NT2/D1 (cell line): ENCODE results near the gene SLC25A34.

Experiments
- DNase-seq: peaks from one replicate; pipeline ENCODE4 v3.0.0-alpha.2; 2011; ENCODE audit warnings: low read depth, low spot score
- H3K27me3 ChIP-seq: 2 replicates; pipeline ENCODE4 v1.6.0; 2011; ENCODE audit warnings: mild to moderate bottlenecking; ENCODE audit not compliant: insufficient read length, insufficient read depth
- H3K36me3 ChIP-seq: 2 replicates; pipeline ENCODE4 v1.6.1; 2011; ENCODE audit warnings: mild to moderate bottlenecking, low read length, mixed read lengths; ENCODE audit not compliant: insufficient read depth, insufficient read length
- H3K4me1 ChIP-seq: 2 replicates; pipeline ENCODE4 v1.5.1; 2011; ENCODE audit not compliant: insufficient read depth, insufficient read length
- H3K4me3 ChIP-seq: 2 replicates; pipeline ENCODE4 v1.5.1; 2011; ENCODE audit warnings: low read depth; ENCODE audit not compliant: insufficient read length
- H3K9ac ChIP-seq: 2 replicates; pipeline ENCODE4 v1.6.0; 2011; ENCODE audit warnings: low read depth; ENCODE audit not compliant: insufficient read length
- H3K9me3 ChIP-seq: 2 replicates; pipeline ENCODE4 v1.5.1; 2011; ENCODE audit warnings: mild to moderate bottlenecking, low read length; ENCODE audit not compliant: insufficient read depth
- SUZ12 ChIP-seq: IDR thresholded peaks from 2 replicates; pipeline ENCODE4 v1.6.1; 2011; ENCODE audit not compliant: insufficient read length, insufficient read depth; ENCODE audit errors: extremely low read depth
- YY1 ChIP-seq: IDR thresholded peaks from 2 replicates; pipeline ENCODE4 v1.6.1; 2011; ENCODE audit not compliant: insufficient read length, insufficient read depth
- ZNF274 ChIP-seq: IDR thresholded peaks from 2 replicates; pipeline ENCODE4 v1.6.1; 2011; ENCODE audit warnings: mild to moderate bottlenecking, low read depth, low read length

The SLC25A34 gene

DNA sequence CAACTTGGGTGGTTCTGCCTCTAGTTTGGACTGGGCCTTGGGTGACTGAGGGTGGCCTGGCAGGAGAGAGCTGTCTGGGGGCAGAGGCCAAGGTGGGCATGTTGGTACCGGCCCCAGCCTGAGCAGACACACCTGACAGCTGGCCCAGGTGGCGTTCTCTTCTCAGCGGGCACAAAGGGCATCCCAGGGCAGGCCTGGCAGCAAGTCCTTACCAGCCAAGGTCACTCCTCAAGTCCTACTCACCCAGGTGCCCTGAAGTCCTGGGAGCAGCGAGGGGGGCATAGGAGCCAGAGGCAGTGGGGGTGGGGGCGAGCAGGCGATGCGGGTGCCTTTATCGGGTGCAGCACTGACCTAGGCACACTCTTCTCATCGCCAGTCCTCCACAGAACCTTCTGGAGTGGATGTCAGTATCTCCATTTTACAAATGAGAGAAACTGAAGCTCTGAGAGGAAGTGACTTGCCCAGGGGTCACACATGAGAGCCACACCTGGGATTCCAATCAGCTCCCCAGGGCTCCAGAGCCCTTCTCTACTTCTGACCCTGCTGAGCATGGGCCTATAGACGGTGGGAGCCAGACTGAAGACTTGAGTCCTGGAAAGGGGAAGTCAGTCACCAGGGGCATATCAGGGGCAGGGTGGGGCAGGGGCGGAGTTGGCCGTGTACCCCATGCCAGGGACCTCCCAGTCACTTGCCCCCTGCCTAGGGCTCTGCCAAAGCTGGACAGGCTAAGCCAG, 587 bp upstream of the SLC25A34 start:
- DNase-seq: no peak
- H3K9ac ChIP-seq: no peak overlapping the region
- H3K27me3 ChIP-seq: no peaks in the 10 kb centered on the region
- TF ChIP-seq ZNF274 (no peak), YY1 (no peak), SUZ12 (no peak)
- H3K9me3 ChIP-seq: no peaks in the 10 kb centered on the region
- H3K36me3 ChIP-seq: peaks cover 54% of the 10 kb centered on the region
- H3K4me1 ChIP-seq: peaks cover 16% of the 10 kb centered on the region
- H3K4me3 ChIP-seq: no peak overlapping the region

DNA sequence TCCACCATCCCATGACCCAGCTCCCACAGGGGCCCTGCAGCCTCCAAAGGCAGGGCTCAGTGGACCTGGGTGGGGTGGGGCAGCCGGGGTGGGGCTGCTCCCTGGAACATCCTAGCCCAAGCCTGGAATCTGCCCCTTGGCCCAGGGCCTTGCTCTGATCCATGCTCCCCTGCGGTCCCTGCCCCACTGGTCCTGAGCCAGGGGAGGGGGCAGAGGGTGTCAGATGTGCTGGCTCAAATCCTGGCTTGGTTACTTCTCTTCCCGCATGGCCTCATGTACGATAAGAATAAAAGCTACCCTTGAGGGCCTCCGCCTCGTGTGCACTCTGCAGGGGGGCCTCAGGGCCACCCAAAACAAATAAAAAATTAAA, 819 bp downstream of the SLC25A34 start:
- Histone ChIP-seq H3K4me1 (peaks cover 14% of the 10 kb centered on the region), H3K9me3 (no peaks in the 10 kb centered on the region), H3K9ac (no peak overlapping the region), H3K4me3 (no peak overlapping the region), H3K36me3 (peaks cover 40% of the 10 kb centered on the region), H3K27me3 (no peaks in the 10 kb centered on the region)
- TF ChIP-seq SUZ12: no peak
- TF ChIP-seq YY1: no peak
- no peak for TF ChIP-seq ZNF274
- no peak for DNase-seq

DNA sequence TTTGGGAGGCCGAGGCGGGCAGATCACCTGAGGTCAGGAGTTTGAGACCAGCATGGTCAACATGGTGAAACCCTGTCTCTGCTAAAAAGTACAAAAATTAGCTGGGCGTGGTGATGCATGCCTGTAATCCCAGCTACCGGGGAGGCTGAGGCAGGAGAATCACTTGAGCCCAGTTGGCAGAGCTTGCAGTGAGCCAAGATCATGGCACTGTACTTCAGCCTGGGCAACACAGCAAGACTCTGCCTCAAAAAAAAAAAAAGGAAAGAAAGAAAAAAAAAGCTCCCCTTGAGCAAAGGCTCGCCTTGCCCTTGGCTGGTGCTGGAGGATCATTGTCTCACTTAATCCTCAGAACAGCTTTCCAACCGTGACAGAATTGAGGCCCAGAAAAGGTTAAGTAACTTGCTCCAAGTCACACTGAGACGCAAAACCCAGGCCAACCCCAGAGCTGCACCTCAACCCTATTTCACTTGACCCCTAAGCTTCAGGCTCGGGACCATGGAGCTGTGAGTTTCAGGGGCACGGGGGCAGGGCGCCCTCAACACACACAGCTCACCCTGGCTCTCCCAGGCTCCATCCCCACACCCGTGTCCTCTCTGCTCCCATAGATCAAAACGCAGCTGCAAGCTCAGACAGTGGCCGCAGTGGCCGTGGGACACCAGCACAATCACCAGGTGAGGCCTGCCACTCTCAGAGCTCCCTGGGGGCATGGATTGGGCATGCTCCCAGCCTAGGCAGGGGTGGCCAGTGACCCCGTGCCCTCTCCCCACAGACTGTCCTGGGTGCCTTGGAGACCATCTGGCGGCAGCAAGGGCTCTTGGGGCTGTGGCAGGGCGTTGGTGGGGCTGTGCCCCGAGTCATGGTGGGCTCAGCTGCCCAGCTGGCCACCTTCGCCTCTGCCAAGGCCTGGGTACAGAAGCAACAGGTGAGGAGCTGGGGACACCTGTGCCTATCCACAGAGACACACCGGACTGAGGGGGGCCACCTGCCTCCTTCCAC, 1.6 kb downstream of the SLC25A34 start:
- H3K27me3 ChIP-seq: no peaks in the 10 kb centered on the region
- no peak overlapping the region for H3K4me3 ChIP-seq
- TF ChIP-seq YY1: no peak
- TF ChIP-seq SUZ12: no peak
- no peak for TF ChIP-seq ZNF274
- peaks cover 32% of the 10 kb centered on the region for H3K36me3 ChIP-seq
- no peak for DNase-seq
- no peaks in the 10 kb centered on the region for H3K9me3 ChIP-seq
- peak overlapping the region; percentile 32 for H3K9ac ChIP-seq
- peaks cover 15% of the 10 kb centered on the region for H3K4me1 ChIP-seq

GRCh38 chr1:15738416-15739113, 2.5 kb downstream of the SLC25A34 start:
- DNase-seq: no peak
- Histone ChIP-seq H3K4me3 (no peak overlapping the region), H3K4me1 (peaks cover 20% of the 10 kb centered on the region), H3K36me3 (peaks cover 24% of the 10 kb centered on the region), H3K9me3 (no peaks in the 10 kb centered on the region), H3K9ac (no peak overlapping the region), H3K27me3 (no peaks in the 10 kb centered on the region)
- TF ChIP-seq ZNF274 (no peak), SUZ12 (no peak), YY1 (no peak)

DNA sequence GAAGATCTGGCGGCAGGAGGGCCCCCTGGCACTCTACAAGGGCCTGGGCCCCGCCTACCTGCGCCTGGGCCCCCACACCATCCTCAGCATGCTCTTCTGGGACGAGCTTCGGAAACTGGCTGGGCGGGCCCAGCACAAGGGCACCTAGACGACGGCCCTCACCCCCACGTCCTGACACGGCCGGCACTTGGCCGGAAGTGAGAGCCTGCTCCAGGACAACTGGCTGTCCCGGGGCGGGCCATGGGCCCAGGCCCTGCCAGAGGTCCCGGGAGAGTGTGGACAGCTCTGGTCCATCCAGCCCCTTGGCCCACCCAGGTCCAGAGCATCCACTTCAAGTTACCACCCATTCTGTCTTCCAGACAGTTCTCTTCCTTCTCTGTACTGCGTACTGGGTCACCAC, 3.2 kb downstream of the SLC25A34 start:
- Histone ChIP-seq H3K4me1 (peaks cover 20% of the 10 kb centered on the region), H3K4me3 (no peak overlapping the region), H3K27me3 (no peaks in the 10 kb centered on the region), H3K36me3 (peaks cover 17% of the 10 kb centered on the region), H3K9me3 (no peaks in the 10 kb centered on the region), H3K9ac (no peak overlapping the region)
- no peak for TF ChIP-seq YY1
- no peak for TF ChIP-seq SUZ12
- TF ChIP-seq ZNF274: no peak
- DNase-seq: no peak

DNA sequence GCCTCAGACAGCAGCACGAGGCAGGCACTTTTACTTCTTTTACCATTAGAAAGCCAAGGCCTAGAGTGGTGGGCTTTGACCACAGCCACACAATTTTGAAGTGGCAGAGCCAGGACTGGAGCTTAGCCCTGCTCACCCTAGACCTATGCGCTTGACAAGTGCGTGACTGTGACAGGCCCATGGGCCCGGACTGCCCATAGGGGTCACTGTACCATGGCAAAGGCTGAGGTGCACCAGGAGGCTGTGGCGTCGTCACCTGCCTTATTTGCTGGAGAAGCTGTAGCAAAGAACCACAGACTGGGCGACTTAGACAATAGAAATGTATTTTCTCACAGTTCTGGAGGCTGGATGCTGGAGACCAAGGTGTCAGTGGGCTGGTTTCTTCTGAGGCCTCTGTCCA, 3.7 kb downstream of the SLC25A34 start:
- Histone ChIP-seq H3K27me3 (no peaks in the 10 kb centered on the region), H3K36me3 (peaks cover 12% of the 10 kb centered on the region), H3K4me3 (no peak overlapping the region), H3K9ac (no peak overlapping the region), H3K9me3 (no peaks in the 10 kb centered on the region), H3K4me1 (peaks cover 20% of the 10 kb centered on the region)
- TF ChIP-seq ZNF274 (no peak), YY1 (no peak)
- no peak for DNase-seq
